Activated T-cell treated with anti-CD3 and anti-CD28 coated beads for 48 hours (primary cell): Measurements from ENCODE around the gene PLSCR3.
"Not testable (repeated sequence)": the region's sequence is repeated elsewhere in the genome, so short reads cannot be mapped to it uniquely, and the experiment has no call there.

Source experiments
- DNase-seq: peaks from one replicate; pipeline ENCODE4 v3.0.0-alpha.2; 2020; ENCODE audit warnings: low read depth

The PLSCR3 gene

GRCh38 chr17:7380321-7380720 is 14.0 kb downstream of the PLSCR3 start:
- no peak for DNase-seq

- DNase-seq: no peak
Observed at GRCh38 chr17:7379134-7379533, 15.2 kb downstream of the PLSCR3 start.

- no peak for DNase-seq
Observed at GRCh38 chr17:7374353-7374752, 20.0 kb downstream of the PLSCR3 start.

- DNase-seq: no peak
Observed at GRCh38 chr17:7370853-7371252, 23.5 kb downstream of the PLSCR3 start.

GRCh38 chr17:7369825-7370224 is 24.5 kb downstream of the PLSCR3 start:
- DNase-seq: no peak

GRCh38 chr17:7368599-7368994 is 25.7 kb downstream of the PLSCR3 start:
- not testable (repeated sequence) for DNase-seq

GRCh38 chr17:7367918-7368598 is 26.3 kb downstream of the PLSCR3 start:
- no peak for DNase-seq

- DNase-seq: no peak
Observed at GRCh38 chr17:7367083-7367482, 27.2 kb downstream of the PLSCR3 start.

- DNase-seq: not testable (repeated sequence)
Observed at GRCh38 chr17:7365963-7366362, 28.4 kb downstream of the PLSCR3 start.

GRCh38 chr17:7363311-7363710 is 31.0 kb downstream of the PLSCR3 start:
- DNase-seq: no peak

- no peak for DNase-seq
Observed at GRCh38 chr17:7361906-7362305, 32.4 kb downstream of the PLSCR3 start.

GRCh38 chr17:7357381-7357780 is 36.9 kb downstream of the PLSCR3 start:
- no peak for DNase-seq

GRCh38 chr17:7356756-7357155 is 37.6 kb downstream of the PLSCR3 start:
- no peak for DNase-seq

GRCh38 chr17:7356072-7356549 is 38.2 kb downstream of the PLSCR3 start:
- DNase-seq: peak; percentile 81

GRCh38 chr17:7355573-7355972 is 38.8 kb downstream of the PLSCR3 start:
- no peak for DNase-seq

GRCh38 chr17:7355053-7355452 is 39.3 kb downstream of the PLSCR3 start, which contains the start of gene TMEM95:
TMEM95 (plus strand) TSS chr17:7355156; CDS start chr17:7355205, 49 bp downstream.
- DNase-seq: no peak

- DNase-seq: no peak
Observed at GRCh38 chr17:7354262-7354843, 40.0 kb downstream of the PLSCR3 start.

GRCh38 chr17:7352910-7353635 is 41.3 kb downstream of the PLSCR3 start:
- no peak for DNase-seq

GRCh38 chr17:7352503-7352889 is 41.8 kb downstream of the PLSCR3 start:
- DNase-seq: no peak

- peak; percentile 77 for DNase-seq
Observed at GRCh38 chr17:7351665-7352502, 42.4 kb downstream of the PLSCR3 start, which contains the start of gene KCTD11. KCTD11 (plus strand) TSS chr17:7352162.

- no peak for DNase-seq
Observed at GRCh38 chr17:7348478-7349242, 45.7 kb downstream of the PLSCR3 start.
